GM12874 (cell line): ENCODE data around the gene CBY3.

Experiments
- CTCF ChIP-seq: IDR thresholded peaks from 2 replicates; pipeline ENCODE4 v1.5.1; 2011; ENCODE audit warnings: low read depth, mild to moderate bottlenecking, control low read depth, low read length, moderate library complexity; ENCODE audit not compliant: insufficient read depth

CBY3 gene

GRCh38 chr5:179694561-179694960, 13.7 kb upstream of the CBY3 start:
- TF ChIP-seq CTCF: no peak

GRCh38 chr5:179680014-179680779, 637 bp downstream of the CBY3 start:
- no peak for TF ChIP-seq CTCF

DNA sequence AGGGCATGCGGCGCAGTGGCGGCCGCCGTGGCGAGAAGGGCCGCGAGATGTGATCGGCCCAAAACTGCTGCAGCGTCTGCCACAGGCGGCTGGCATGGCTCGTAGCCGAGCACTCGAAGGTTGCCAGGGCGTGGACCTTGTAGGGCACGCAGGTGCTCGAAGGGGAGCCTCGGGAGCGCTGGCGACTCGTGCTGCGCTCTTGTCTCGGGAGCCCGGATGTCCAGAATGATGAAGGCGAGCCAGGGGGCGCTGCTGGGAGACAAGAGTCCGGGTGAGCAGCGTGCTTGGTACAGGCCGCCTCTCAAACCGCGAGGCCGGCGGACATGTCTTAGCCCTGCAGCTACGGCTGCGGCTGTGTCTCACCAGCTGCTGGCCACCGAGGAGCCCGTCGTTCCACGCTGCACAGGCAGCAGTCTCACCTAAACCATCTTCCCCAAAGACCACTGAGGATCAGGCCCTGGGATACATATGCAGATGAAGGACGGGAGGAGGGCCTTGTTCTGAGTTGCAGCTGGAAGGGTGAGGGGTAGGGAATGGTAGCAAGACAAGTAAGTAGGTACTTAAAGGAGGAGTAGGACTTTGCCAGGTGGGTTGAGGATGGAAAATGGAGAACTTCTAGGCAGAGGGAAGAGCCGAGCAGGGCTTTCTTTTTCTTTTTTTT, 1.7 kb downstream of the CBY3 start:
- TF ChIP-seq CTCF: peak; percentile 18; the same call in 1 of the 2 replicates

DNA sequence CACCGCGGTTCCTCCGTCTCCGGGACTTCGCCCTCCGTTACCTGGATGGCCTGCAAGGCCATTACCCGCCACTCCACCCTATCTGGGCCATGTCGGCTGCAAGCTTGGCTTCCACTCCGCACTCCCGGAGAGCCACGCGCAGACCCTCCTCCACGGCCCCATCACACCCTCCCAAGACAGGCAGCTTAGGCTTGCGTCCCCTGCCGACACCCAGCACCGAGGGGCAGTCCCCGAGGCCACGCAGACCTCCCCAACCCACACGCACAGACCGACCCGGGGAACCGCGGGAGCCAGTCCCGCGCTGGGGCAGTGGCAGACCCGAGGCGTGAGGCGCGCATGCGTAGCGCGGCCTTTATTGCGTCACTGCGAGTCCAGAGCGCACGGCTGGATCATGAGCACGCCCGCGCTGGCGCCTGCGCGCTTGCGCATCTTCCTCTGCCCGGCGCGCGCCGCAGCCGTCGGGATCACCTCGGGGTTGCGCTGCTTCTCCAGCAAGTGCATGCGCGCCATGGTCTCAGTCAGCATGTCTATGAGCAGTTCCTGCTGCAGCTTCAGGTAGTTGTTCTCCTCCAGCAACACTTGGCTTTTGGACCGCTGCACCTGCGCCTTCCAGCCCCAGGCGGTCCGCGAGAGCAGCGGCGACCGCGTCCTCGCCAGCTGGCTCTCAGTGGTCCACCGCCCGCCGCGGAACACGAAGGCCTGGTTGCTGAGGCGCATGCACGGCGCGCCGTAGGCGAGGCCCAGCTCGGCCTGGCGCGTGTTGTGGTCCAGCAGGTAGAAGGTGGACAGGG, 2.4 kb downstream of the CBY3 start:
- no peak for TF ChIP-seq CTCF

DNA sequence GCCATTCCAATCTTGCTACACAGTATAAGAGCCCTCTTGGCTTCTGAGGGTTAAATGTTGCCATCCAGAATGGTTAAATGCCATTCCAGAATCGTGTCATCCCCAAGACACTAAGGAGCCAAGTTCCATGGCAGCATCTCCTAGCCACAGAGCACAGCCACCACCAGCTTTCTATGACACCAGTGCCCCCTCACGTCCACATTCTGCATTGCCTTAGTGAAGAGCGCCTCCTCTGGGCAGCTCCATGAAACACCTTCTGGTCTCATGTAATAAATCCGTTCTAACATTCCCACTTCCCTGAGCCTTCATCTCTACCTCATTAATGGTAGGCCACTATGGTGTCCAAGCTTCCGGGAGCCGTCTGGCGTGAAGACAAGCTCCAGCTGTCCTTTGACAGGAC, 12.4 kb downstream of the CBY3 start:
- peak; percentile 80 for TF ChIP-seq CTCF

DNA sequence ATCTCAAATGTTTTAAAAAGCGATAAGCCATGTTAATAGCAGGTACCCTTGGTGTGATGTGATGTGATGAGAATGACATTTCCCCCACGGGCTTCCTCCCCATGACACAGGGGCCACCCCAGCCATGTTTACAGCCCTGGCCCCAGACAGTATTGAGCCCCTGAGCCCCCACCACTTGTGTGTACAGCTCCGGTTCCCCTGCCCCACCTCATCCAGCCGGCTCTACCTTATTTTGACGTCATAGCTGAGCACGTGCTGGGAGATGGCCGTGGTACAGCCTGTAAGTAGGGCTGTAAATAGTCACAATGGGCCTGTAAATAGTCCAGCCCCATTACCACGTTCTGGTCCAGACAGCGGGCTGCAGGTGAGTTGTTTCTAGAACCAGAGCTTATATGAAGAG, 32.4 kb downstream of the CBY3 start:
- no peak for TF ChIP-seq CTCF
